Lower leg skin (tissue), 3 donors: ENCODE data around the gene C1QL1.

ENCODE experiments used
- CTCF ChIP-seq, 3 donors: fragments of 450-650 bp; IDR thresholded peaks; one replicate each; pipeline ENCODE4 v1.5.1; 2016; ENCODE audit warnings: antibody characterized with exemption in 3 of 3, mild to moderate bottlenecking in 3 of 3, moderate library complexity in 2 of 3
- POLR2A ChIP-seq, 2 donors: fragments of 450-650 bp; IDR thresholded peaks; one replicate each; pipeline ENCODE4 v1.6.1; 2016 to 2017; ENCODE audit warnings: antibody characterized with exemption in 2 of 2, mild to moderate bottlenecking in 1 of 2, moderate library complexity in 1 of 2

GRCh38 chr17:44947461-44948314 is 20.4 kb downstream of the C1QL1 start, which contains the start of gene KIF18B:
- TF ChIP-seq POLR2A (IDR thresholded peaks at IDR 0.05) (no peak), CTCF (IDR thresholded peaks at IDR 0.05) (no peak)
